SH-SY5Y (cell line): ENCODE data around the gene PSORS1C1.

Experiments
- GATA2 ChIP-seq: IDR thresholded peaks from 2 replicates; pipeline ENCODE4 v1.6.1; 2011; ENCODE audit warnings: mild to moderate bottlenecking, low read depth, low read length
- GATA3 ChIP-seq: IDR thresholded peaks from 2 replicates; pipeline ENCODE4 v1.6.1; 2011; ENCODE audit warnings: low read depth, mild to moderate bottlenecking, low read length, moderate library complexity

DNA sequence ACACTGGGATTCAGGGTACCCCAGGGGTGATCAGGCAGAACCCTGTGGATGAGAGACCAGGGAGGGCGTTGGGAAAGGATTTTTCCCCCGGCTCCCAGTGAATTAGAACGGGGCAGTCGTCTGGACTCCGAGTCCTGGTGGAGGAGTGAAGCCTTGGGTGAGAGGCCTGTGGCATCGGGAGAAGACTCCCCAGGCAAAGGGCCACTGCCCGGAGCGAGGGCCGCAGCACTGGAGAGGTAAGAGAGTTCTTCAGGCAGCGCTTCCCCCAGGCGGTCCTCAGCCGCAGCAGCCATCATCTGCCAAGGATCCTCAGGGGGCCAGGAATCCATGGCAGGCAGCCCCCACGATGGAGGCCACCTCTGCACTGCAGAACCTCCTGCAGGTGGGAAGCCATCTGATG lies 2.9 kb upstream of the PSORS1C1 start:
- TF ChIP-seq GATA2 = no peak
- no peak for TF ChIP-seq GATA3
